NCI-H748 (cell line): ENCODE data around the gene SMIM44.

Source experiments
- DNase-seq: peaks from one replicate; lab custom pipeline; 2025; ENCODE audit not compliant: unreplicated experiment; lab: John Stamatoyannopoulos, UW

Gene SMIM44

GRCh38 chr19:3441986-3442329 lies 41.3 kb downstream of the SMIM44 start:
- DNase-seq = no peak

GRCh38 chr19:3441089-3441985 lies 41.9 kb downstream of the SMIM44 start:
- DNase-seq = no peak

- peak; percentile 10 for DNase-seq
These were observed 43.2 kb downstream of the SMIM44 start for GRCh38 chr19:3440082-3440481.

GRCh38 chr19:3434630-3435553 lies 48.3 kb downstream of the SMIM44 start:
- peak; percentile 93 for DNase-seq

GRCh38 chr19:3433805-3434540 lies 49.3 kb downstream of the SMIM44 start:
- no peak for DNase-seq

- DNase-seq = no peak
These were observed 49.9 kb downstream of the SMIM44 start for GRCh38 chr19:3433313-3433712.
